Peyer's patch (tissue), 4 donors: ENCODE results near the gene SLC6A9. TPM values are rescaled to one million over a fixed set of nuclear protein-coding genes. Genes with fewer than 3 reads are reported as not detected.

ENCODE experiments used
- DNase-seq, 3 donors: peaks; one replicate each; pipeline ENCODE4 v3.0.0-alpha.2; 2017 to 2019
- H3K27ac ChIP-seq, 4 donors: fragments of 200-600 bp; sonication (generic); one replicate each; pipeline ENCODE4 v1.5.1; 2016 to 2019
- H3K27me3 ChIP-seq, 2 donors: fragments of 200-600 bp; sonication (generic); one replicate each; pipeline ENCODE4 v1.5.1; 2019
- H3K36me3 ChIP-seq, 3 donors: fragments of 200-600 bp; sonication (generic); one replicate each; pipeline ENCODE4 v1.5.1; 2016 to 2019
- H3K4me1 ChIP-seq, 4 donors: fragments of 200-600 bp; sonication (generic); one replicate each; pipeline ENCODE4 v1.5.1; 2016 to 2019
- H3K4me3 ChIP-seq, 4 donors: fragments of 200-600 bp; sonication (generic); 1 replicate in 3 of 4; 2 replicates in 1 of 4; pipeline ENCODE4 v1.5.1; 2016 to 2019; ENCODE audit warnings: mild to moderate bottlenecking in 1 of 4
- H3K9me3 ChIP-seq, 4 donors: fragments of 200-600 bp; sonication (generic); one replicate each; pipeline ENCODE4 v1.5.1; 2016 to 2019; ENCODE audit warnings: mild to moderate bottlenecking in 1 of 4
- POLR2A ChIP-seq, 2 donors: fragments of 450-650 bp; IDR thresholded peaks; one replicate each; pipeline ENCODE4 v1.5.1; 2017; ENCODE audit warnings: antibody characterized with exemption in 2 of 2, mild to moderate bottlenecking in 2 of 2, moderate library complexity in 2 of 2
- total RNA-seq, 4 donors: library from RNA; depleted of rRNA; stranded (reverse); fragments of >200 nt; gene quantifications; one replicate each; pipeline ENCODE4 v1.1.0, GENCODE V29; 2016
- TF ChIP-seq, protein P1 (sequence below), 6 experiments: fragments of 450-650 bp in 4 of 6; fragments of 200-600 bp in 2 of 6; sonication (generic) in 1 of 6; IDR thresholded peaks; one replicate each; pipeline ENCODE4 v1.5.1; 2017 to 2019; ENCODE audit warnings: antibody characterized with exemption in 6 of 6, mild to moderate bottlenecking in 3 of 6, moderate library complexity in 1 of 6

Gene SLC6A9
- total RNA-seq, 4 donors from 2014 or later: 8.8 to 19.0 (median 11.5) TPM

GRCh38 chr1:44059212-44059611 is 27.9 kb upstream of the SLC6A9 start:
- no peaks in the 10 kb centered on the region for H3K9me3 ChIP-seq
- peaks cover 0 to 13% (median 0%) of the 10 kb centered on the region in 4 donors for H3K4me1 ChIP-seq
- no peaks in the 10 kb centered on the region for H3K36me3 ChIP-seq
- H3K27me3 ChIP-seq: no peaks in the 10 kb centered on the region
- TF ChIP-seq, protein P1, sequence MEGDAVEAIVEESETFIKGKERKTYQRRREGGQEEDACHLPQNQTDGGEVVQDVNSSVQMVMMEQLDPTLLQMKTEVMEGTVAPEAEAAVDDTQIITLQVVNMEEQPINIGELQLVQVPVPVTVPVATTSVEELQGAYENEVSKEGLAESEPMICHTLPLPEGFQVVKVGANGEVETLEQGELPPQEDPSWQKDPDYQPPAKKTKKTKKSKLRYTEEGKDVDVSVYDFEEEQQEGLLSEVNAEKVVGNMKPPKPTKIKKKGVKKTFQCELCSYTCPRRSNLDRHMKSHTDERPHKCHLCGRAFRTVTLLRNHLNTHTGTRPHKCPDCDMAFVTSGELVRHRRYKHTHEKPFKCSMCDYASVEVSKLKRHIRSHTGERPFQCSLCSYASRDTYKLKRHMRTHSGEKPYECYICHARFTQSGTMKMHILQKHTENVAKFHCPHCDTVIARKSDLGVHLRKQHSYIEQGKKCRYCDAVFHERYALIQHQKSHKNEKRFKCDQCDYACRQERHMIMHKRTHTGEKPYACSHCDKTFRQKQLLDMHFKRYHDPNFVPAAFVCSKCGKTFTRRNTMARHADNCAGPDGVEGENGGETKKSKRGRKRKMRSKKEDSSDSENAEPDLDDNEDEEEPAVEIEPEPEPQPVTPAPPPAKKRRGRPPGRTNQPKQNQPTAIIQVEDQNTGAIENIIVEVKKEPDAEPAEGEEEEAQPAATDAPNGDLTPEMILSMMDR (IDR thresholded peaks at IDR 0.05): no peak
- TF ChIP-seq POLR2A (IDR thresholded peaks at IDR 0.05): no peak
- no peak overlapping the region for H3K4me3 ChIP-seq
- no peak overlapping the region for H3K27ac ChIP-seq
- DNase-seq: no peak

- no peak for DNase-seq
- no peaks in the 10 kb centered on the region for H3K36me3 ChIP-seq
- H3K27ac ChIP-seq: no peak overlapping the region
- TF ChIP-seq, protein P1 (IDR thresholded peaks at IDR 0.05): no peak
- no peak for TF ChIP-seq POLR2A (IDR thresholded peaks at IDR 0.05)
- no peaks in the 10 kb centered on the region for H3K9me3 ChIP-seq
- H3K4me1 ChIP-seq: peaks cover 0 to 13% (median 0%) of the 10 kb centered on the region in 4 donors
- H3K4me3 ChIP-seq: no peak overlapping the region
- H3K27me3 ChIP-seq: no peaks in the 10 kb centered on the region
Observed at GRCh38 chr1:44057293-44057692, 26.0 kb upstream of the SLC6A9 start.

DNA sequence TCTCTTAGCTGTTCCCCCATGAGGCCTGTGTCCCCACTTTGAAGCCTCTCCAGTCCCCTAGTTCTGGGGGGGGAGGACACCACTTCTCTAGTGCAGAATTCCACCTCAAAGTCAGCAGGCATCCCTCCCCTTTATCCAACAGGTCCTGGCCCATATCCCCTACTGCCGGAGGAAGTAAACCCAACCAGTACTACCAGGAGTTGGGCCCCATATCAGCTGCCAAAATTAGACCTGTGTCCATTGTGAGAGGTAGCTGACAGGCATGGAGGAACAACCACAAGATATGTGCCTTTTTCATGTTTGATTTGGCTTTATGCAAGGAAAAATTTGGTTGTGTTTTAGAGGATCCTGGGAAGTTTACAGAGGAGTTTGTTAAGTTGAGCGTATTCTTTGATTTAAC is 22.1 kb upstream of the SLC6A9 start:
- H3K9me3 ChIP-seq: no peaks in the 10 kb centered on the region
- H3K27me3 ChIP-seq: no peaks in the 10 kb centered on the region
- TF ChIP-seq, protein P1 (IDR thresholded peaks at IDR 0.05): no peak
- TF ChIP-seq POLR2A (IDR thresholded peaks at IDR 0.05): no peak
- H3K27ac ChIP-seq: no peak overlapping the region
- no peaks in the 10 kb centered on the region for H3K4me1 ChIP-seq
- no peaks in the 10 kb centered on the region for H3K36me3 ChIP-seq
- DNase-seq: no peak
- no peak overlapping the region for H3K4me3 ChIP-seq

DNA sequence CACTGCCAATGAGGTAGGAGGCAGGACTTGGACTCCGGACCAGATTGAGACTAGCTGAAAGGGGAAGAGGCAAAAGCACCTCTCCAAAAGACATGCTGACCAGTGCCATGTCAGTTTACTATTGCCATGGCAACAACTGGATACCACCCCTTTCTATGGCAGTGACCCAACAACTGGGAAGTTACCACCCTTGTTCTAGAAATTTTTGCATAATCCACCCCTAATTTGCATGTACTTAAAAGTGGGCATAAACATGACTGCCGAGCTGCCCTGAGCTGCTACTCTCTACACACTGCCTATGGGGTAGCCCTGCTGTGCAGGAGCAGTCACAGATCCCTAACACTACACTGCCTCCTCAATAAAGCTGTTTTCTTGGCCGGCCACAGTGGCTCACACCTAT is 19.0 kb upstream of the SLC6A9 start:
- Histone ChIP-seq H3K36me3 (no peaks in the 10 kb centered on the region), H3K4me3 (no peak overlapping the region), H3K9me3 (no peaks in the 10 kb centered on the region), H3K27me3 (no peaks in the 10 kb centered on the region), H3K4me1 (no peaks in the 10 kb centered on the region), H3K27ac (no peak overlapping the region)
- no peak for DNase-seq
- TF ChIP-seq POLR2A (IDR thresholded peaks at IDR 0.05): no peak
- TF ChIP-seq, protein P1 (IDR thresholded peaks at IDR 0.05): no peak

GRCh38 chr1:44049839-44050238 is 18.6 kb upstream of the SLC6A9 start:
- H3K9me3 ChIP-seq: no peaks in the 10 kb centered on the region
- no peaks in the 10 kb centered on the region for H3K36me3 ChIP-seq
- no peaks in the 10 kb centered on the region for H3K4me1 ChIP-seq
- DNase-seq: no peak
- H3K4me3 ChIP-seq: no peak overlapping the region
- TF ChIP-seq, protein P1 (IDR thresholded peaks at IDR 0.05): no peak
- TF ChIP-seq POLR2A (IDR thresholded peaks at IDR 0.05): no peak
- H3K27ac ChIP-seq: no peak overlapping the region
- H3K27me3 ChIP-seq: no peaks in the 10 kb centered on the region
